ENCODE measurements around the gene TK1. TPM values are rescaled to one million over a fixed set of nuclear protein-coding genes. Genes with fewer than 3 reads are reported as not detected.
"Not testable (repeated sequence)": the region's sequence is repeated elsewhere in the genome, so short reads cannot be mapped to it uniquely, and the experiment has no call there.

Gene TK1
- total and polyA plus RNA-seq, 7 donors = 0.83 to 74.6 (median 6.9) TPM

DNA sequence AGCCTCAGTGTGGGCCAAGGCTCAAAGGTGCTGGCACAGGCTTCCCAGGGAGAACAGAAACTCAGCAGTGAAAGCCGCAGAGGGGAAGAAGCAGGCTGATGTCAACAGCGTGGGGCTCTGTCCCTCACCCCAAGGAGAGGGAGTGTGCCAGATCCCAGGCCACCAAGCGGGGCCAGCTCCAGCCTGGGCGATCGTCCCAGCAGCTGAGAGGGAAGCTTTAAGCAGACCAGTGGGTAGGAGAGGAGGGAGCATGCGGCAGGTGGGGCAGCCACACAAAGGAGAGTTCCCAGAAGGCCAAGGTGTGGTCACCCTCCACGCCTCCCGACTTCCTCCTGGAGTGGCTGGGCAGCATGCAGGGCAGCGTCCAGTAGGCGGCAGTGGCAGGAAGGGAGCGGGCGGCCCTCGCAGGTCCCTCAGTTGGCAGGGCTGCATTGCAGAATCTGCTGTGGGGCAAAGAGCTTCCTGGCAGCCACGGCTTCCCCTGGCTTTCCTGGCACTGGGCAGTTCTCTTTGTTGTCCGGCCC, 12.4 kb downstream of the TK1 start:
- 12 to 50% methylated on average over 15 of the region's 15 CpGs for WGBS, 2 donors
- intact Hi-C loops (cut with DNase I) = no loop called here
- Histone ChIP-seq H3K36me3 (no peaks in the 10 kb centered on the region), H3K4me1 (peaks cover 0 to 58% (median 42%) of the 10 kb centered on the region in 4 donors), H3K9me3 (no peaks in the 10 kb centered on the region), H3K4me3 (no peak overlapping the region), H3K27ac (peak overlapping the region; percentile 60 to 92 (median 64)), H3K27me3 (no peaks in the 10 kb centered on the region)
- TF ChIP-seq EP300 (IDR thresholded peaks at IDR 0.05) = no peak
- peak in 1 of 2 donors; percentile 72 for TF ChIP-seq POLR2A (IDR thresholded peaks at IDR 0.05)
- TF ChIP-seq, protein P1, sequence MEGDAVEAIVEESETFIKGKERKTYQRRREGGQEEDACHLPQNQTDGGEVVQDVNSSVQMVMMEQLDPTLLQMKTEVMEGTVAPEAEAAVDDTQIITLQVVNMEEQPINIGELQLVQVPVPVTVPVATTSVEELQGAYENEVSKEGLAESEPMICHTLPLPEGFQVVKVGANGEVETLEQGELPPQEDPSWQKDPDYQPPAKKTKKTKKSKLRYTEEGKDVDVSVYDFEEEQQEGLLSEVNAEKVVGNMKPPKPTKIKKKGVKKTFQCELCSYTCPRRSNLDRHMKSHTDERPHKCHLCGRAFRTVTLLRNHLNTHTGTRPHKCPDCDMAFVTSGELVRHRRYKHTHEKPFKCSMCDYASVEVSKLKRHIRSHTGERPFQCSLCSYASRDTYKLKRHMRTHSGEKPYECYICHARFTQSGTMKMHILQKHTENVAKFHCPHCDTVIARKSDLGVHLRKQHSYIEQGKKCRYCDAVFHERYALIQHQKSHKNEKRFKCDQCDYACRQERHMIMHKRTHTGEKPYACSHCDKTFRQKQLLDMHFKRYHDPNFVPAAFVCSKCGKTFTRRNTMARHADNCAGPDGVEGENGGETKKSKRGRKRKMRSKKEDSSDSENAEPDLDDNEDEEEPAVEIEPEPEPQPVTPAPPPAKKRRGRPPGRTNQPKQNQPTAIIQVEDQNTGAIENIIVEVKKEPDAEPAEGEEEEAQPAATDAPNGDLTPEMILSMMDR (IDR thresholded peaks at IDR 0.05) = peak in 2 of 4 experiments; percentile 13 to 63
- peak in 3 of 4 donors; percentile 32 to 48 (median 37) for TF ChIP-seq POLR2AphosphoS5 (IDR thresholded peaks at IDR 0.05)
- DNase-seq = peak; percentile 85

DNA sequence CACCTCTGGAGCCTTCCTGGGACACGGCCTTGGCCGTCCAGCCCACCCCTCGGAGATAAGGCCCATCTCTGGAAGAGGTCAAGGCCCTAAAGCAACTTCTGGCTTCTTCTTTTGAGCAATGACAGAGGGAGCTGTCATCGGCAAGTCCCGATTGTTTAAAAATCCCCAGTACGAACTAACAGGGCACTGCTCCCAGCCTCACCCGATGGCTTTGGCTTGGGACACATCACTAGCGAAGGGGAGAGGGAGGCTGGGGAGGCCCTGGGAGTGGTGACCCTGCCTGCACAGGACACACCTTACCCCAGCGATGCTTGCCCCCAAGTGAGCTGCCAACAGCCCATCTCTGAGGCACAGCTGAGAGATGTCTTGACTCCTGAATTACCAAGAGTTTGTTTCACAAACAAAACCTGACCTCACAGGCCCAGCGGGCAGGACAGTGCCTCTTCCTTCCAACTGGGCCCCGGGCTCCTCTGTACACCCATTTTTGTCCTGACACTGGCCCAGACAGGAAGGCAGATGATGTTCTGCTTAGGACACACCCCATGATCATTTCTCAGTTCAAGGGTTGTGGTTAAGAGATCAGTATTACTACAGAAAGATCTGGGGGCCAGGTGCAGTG, 13.6 kb downstream of the TK1 start:
- H3K27me3 ChIP-seq = no peaks in the 10 kb centered on the region

DNA sequence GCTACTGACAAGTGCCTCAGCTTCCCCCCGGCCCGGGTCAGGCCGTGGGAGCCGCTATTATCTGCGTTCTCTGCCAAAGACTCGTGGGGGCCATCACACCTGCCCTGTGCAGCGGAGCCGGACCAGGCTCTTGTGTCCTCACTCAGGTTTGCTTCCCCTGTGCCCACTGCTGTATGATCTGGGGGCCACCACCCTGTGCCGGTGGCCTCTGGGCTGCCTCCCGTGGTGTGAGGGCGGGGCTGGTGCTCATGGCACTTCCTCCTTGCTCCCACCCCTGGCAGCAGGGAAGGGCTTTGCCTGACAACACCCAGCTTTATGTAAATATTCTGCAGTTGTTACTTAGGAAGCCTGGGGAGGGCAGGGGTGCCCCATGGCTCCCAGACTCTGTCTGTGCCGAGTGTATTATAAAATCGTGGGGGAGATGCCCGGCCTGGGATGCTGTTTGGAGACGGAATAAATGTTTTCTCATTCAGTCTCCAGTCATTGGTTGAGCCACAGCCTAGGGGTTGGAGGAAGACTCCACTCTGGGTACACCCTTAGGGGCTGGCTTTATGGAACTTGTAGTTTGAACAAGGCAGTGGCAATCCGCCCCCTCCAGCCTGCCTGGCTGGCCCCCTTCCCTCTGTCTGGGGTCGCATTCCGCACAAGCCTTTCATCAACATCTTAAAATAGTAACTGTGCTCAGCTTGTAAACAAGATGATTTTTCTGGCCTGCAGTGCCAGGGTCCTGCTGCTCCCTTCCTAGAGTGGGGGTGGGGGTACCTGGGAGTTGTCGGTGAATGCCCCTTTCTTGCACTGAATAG, 14.4 kb downstream of the TK1 start:
- intact Hi-C loops (cut with DNase I) = no loop called here
- H3K4me1 ChIP-seq = peaks cover 0 to 68% (median 54%) of the 10 kb centered on the region in 4 donors
- DNase-seq = no peak

More for the DNA sequence above, 13.6 kb downstream of the TK1 start:
- H3K27ac ChIP-seq = peak overlapping the region; percentile 60 to 92 (median 64)
- WGBS, 2 donors = 28 to 58% methylated on average over 11 of the region's 11 CpGs
- intact Hi-C loops (cut with DNase I) = no loop called here
- H3K9me3 ChIP-seq = no peaks in the 10 kb centered on the region
- H3K4me3 ChIP-seq = no peak overlapping the region
- no peak for DNase-seq
- H3K36me3 ChIP-seq = no peaks in the 10 kb centered on the region
- TF ChIP-seq POLR2A (IDR thresholded peaks at IDR 0.05) = no peak
- peaks cover 0 to 64% (median 50%) of the 10 kb centered on the region in 4 donors for H3K4me1 ChIP-seq

DNA sequence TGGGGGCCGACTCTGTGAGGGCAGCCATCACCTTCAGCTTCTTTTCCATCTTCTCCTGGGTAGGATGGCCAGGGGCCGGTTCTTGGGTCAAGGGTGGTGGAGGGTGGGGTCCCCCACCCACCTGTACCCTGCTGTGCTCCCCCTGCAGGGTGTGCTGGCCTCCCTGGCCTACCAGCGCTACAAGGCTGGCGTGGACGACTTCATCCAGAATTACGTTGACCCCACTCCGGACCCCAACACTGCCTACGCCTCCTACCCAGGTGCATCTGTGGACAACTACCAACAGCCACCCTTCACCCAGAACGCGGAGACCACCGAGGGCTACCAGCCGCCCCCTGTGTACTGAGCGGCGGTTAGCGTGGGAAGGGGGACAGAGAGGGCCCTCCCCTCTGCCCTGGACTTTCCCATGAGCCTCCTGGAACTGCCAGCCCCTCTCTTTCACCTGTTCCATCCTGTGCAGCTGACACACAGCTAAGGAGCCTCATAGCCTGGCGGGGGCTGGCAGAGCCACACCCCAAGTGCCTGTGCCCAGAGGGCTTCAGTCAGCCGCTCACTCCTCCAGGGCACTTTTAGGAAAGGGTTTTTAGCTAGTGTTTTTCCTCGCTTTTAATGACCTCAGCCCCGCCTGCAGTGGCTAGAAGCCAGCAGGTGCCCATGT, 15.1 kb downstream of the TK1 start:
- H3K9me3 ChIP-seq; H3K36me3 ChIP-seq; DNase-seq; H3K4me3 ChIP-seq; H3K27me3 ChIP-seq; intact Hi-C loops (cut with DNase I): not testable (repeated sequence)
- H3K27ac ChIP-seq = peak overlapping the region; percentile 60 to 92 (median 64)
- WGBS, 2 donors = 41 to 78% methylated on average over 19 of the region's 19 CpGs
- H3K4me1 ChIP-seq = peaks cover 0 to 66% (median 54%) of the 10 kb centered on the region in 4 donors

More for the DNA sequence above, 14.4 kb downstream of the TK1 start:
- no peak for TF ChIP-seq POLR2AphosphoS5 (IDR thresholded peaks at IDR 0.05)
- TF ChIP-seq POLR2A (IDR thresholded peaks at IDR 0.05) = peak in 1 of 2 donors; percentile 22
- WGBS, 2 donors = 12 to 41% methylated on average over 19 of the region's 19 CpGs
- H3K36me3 ChIP-seq = no peaks in the 10 kb centered on the region
- H3K4me3 ChIP-seq = no peak overlapping the region
- no peaks in the 10 kb centered on the region for H3K27me3 ChIP-seq
- H3K9me3 ChIP-seq = no peaks in the 10 kb centered on the region
- peak overlapping the region; percentile 60 to 92 (median 64) for H3K27ac ChIP-seq

DNA sequence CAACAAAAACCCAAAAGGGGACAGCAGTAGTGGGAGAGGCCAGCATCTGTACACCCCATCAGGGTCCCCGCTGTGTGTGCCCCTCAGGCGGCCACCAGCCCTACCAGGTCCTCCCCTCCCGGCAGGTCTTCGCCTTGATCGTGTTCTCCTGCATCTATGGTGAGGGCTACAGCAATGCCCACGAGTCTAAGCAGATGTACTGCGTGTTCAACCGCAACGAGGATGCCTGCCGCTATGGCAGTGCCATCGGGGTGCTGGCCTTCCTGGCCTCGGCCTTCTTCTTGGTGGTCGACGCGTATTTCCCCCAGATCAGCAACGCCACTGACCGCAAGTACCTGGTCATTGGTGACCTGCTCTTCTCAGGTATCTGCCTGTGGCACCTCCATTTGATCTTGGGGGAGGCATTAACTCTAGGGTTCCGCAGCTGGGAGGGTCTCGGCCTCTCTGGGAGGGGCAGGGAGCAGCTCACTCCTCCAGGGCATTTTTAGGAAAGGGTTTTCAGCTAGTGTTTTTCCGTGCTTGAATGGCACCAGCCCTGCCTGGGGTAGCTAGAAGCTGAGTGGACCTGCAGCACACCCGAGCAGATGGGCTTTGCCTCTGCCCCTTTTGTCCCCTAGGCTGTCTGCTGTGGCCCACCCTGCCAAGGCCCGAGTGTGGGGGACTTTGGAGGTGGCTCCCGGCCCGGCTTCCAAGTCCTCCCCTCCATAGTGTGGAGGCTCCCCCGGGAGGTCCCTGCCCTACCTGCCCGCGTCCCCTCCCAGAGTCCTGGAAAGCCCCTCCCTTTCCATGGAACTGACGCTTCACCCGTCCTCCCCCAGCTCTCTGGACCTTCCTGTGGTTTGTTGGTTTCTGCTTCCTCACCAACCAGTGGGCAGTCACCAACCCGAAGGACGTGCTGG, 15.9 kb downstream of the TK1 start:
- Histone ChIP-seq H3K9me3 (no peaks in the 10 kb centered on the region), H3K27ac (peak overlapping the region in 1 of 4 donors; percentile 92), H3K36me3 (no peaks in the 10 kb centered on the region), H3K4me3 (no peak overlapping the region), H3K4me1 (peaks cover 0 to 59% (median 51%) of the 10 kb centered on the region in 4 donors), H3K27me3 (no peaks in the 10 kb centered on the region)
- intact Hi-C loops (cut with DNase I) = no loop called here
- DNase-seq = no peak
- TF ChIP-seq, protein P1 (IDR thresholded peaks at IDR 0.05) = no peak
- TF ChIP-seq POLR2AphosphoS5 (IDR thresholded peaks at IDR 0.05) (no peak), EP300 (IDR thresholded peaks at IDR 0.05) (no peak), POLR2A (IDR thresholded peaks at IDR 0.05) (no peak)
- 58 to 84% methylated on average over 31 of the region's 31 CpGs for WGBS, 2 donors
